Bone marrow (tissue), 2 donors: ENCODE results near the gene SLC7A6.
"Not testable (repeated sequence)": the region's sequence is repeated elsewhere in the genome, so short reads cannot be mapped to it uniquely, and the experiment has no call there.

ENCODE experiments used
- DNase-seq, 2 donors: peaks; one replicate each; lab custom pipeline; 2025; lab: John Stamatoyannopoulos, UW

Gene SLC7A6

GRCh38 chr16:68283801-68284598, 19.7 kb downstream of the SLC7A6 start:
- no peak for DNase-seq

GRCh38 chr16:68284847-68285246, 20.5 kb downstream of the SLC7A6 start:
- DNase-seq: peak in 1 of 2 donors; percentile 73

- no peak for DNase-seq
Observed at GRCh38 chr16:68285683-68286082, 21.4 kb downstream of the SLC7A6 start.

DNA sequence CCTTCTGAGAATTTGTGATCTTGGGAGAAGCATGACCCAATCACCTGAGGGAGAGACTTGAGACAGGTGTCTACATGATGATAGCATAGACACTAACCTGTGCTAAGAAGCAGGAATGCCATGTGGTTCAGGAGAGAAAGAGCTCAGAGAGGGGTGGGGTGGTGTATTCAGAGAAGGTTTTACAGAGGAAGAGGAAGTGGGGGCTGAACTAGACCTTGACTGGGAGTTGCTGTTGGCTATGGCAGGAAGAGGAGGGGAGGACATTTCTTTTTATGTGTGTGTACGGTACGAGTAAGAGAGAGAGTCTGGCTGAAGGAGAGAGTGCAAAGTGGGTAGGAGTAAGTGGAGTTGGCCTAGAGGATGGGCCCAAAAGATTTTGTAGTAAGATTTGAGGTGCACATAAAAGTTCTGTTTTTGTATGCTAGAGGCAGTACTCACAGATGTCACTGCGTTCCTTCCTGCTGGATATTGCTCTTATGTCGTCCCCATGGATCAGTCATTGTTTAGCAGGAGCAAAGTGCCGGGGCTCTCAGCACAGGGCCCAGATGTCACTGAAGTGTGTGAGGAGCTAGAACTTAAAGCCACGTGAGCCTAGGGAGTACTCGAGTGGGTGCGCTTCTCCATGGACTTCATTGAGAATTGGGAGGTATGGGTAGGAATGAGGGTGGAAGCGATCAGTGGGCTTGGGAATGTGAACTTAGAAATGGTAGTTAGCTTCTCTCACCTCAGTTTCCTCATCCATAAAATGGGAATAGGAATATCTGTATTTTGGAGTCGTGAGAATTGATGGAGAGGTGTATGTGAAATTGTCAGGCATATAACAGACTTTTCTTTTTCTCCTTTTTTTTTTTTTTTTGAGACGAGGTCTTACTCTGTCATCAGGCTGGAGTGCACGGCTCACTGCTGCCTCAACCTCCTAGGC, 22.1 kb downstream of the SLC7A6 start:
- peak in 1 of 2 donors; percentile 78 for DNase-seq

DNA sequence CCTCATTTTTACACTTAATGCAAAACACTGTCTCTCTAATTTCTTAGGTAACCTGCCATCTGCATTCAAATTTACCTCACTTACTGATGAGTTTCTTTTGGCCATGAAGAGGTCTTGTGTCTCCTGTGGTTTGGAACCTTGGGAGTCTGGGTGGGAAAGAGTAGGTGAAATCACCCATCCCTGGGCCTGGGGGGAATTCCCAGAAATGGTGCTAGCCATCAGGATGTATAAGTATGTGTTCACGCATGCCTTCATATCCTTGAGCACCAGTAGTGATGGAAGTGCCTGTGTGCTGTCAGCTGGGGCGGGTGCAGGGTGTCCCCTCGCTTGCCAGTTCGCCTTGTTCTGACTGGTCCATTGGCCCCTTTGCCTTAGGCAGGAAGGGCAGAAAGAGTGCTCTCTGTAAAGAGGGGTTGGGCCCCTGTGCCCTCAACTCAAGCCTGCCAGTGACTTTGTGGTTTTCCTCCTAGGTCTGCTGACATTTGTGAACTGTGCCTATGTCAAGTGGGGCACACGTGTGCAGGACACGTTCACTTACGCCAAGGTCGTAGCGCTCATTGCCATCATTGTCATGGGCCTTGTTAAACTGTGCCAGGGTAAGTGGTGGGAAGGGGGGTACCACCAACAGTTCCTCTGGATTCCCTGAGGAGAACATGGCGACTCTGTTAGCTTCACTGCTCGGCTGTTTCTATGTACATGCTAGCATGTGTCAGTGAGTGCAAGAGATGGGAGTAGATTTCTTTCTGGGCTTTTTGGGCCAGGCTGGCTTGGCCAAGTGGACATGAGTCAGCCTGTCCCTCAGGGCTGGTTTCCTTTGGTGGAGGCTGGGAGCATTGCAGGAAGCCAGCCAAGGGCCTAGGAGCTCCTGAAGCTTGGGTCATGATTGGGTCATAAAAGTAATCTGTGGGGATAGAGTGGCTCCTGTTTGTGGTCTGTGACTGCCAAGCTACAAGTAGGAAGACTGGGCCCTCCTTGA, 23.2 kb downstream of the SLC7A6 start:
- DNase-seq: no peak

DNA sequence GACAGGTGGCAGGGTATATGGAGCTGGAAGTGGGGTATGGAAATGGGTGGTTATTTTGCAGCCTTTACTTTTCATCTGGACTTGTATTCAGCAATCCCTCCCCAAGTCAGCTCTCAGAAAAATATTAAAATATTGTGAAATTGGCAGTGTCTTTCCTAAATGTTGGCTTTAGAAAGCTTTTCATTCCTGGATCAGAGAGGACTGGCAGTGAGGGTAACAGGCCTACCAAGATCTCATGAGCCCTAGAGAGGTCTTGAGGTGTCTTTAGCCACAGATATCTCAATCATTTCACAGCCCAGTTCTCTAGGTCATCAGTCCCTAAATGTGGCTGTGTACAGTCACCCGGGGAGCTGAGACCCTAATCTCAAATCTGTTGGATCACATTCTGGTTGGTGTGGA, 23.9 kb downstream of the SLC7A6 start:
- DNase-seq: no peak

DNA sequence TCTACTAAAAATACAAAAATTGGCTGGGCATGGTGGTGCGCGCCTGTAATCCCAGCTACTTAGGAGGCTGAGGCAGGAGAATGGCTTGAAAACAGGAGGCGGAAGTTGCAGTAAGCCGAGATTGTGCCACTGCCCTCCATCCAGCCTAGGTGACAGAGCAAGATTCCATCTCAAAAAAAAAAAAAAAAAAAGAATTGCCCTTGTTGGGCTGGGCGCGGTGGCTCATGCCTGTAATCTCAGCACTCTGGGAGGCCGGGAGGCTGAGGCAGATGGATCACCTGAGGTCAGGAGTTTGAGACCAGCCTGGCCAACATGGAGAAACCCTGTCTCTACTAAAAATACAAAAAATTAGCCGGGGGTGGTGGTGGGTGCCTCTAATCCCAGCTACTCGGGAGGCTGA, 24.5 kb downstream of the SLC7A6 start:
- not testable (repeated sequence) for DNase-seq

GRCh38 chr16:68289202-68289601, 24.9 kb downstream of the SLC7A6 start:
- no peak for DNase-seq

DNA sequence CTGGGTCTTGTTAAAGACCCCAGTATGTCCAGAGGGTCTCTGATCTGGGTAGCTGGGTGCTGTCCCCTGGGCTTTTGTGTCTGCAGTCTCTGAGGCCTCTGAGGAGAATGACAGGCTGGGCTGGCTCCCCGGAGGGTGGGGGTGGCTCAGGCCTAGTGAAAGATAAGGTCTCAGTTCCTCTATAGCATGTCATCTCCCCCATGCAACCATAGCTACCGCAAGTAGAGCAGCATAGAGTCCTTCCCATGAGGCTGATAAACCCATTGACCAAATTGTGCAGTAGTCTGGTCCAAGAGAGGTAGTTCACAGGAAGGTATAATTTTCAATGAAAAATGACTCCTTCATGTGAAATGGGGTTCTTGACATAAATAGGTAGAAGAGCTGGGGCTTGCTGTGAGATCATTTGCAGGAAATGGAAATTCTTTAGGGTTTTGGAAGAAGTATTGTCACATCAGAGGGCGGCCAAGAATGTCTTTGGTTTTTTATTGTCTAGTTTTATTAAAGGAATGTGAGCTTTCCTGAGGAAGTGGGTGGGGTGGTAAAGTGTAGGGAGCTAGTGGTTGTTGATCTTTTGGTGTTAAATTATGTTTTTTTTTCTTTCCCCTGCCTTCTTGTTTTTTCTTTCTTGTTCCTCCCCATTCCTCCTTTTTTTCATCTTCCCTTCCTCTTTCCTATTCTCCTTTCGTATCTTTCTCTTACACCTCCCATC, 25.4 kb downstream of the SLC7A6 start:
- peak in 1 of 2 donors; percentile 23 for DNase-seq

DNA sequence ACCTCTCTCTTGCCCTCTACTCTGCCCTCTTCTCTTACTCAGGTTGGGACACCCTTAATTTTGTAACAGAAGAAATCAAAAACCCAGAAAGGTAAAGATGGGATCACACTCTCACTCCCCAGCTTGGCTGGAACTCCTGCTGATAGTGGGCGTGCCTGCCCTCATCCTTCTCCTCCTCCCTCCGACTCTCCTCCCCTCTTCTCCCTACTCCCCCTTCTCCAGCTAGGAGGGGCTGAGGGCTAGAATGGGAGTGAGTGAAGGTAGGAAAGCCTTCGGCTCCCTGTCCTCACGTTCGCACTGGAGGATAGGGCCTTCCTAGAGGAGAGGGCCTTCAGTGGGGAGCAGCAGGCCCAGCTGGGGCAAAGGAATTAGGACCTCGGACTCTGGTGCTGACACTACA, 26.1 kb downstream of the SLC7A6 start:
- no peak for DNase-seq

GRCh38 chr16:68291227-68291626, 26.9 kb downstream of the SLC7A6 start:
- DNase-seq: no peak

DNA sequence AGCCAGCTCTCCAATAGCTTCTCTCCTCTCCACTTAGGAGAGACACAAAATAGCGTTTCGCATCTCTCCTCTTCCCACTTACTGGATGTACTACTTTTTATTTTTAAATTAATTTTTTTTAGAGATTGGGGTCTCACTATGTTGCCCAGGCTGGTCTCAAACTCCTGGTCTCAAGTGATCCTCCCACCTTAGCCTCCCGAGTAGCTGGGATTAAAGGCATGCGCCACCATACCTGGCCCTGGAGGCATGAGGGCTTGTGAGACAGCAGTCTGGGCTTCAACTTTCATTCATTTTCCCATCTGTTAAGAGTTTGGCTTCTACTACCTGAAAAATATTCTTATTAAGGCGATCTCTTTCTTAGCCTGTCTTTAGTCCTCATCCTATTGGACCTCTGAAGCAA, 28.1 kb downstream of the SLC7A6 start:
- no peak for DNase-seq

- no peak for DNase-seq
Observed at GRCh38 chr16:68296291-68296690, 32.0 kb downstream of the SLC7A6 start.

DNA sequence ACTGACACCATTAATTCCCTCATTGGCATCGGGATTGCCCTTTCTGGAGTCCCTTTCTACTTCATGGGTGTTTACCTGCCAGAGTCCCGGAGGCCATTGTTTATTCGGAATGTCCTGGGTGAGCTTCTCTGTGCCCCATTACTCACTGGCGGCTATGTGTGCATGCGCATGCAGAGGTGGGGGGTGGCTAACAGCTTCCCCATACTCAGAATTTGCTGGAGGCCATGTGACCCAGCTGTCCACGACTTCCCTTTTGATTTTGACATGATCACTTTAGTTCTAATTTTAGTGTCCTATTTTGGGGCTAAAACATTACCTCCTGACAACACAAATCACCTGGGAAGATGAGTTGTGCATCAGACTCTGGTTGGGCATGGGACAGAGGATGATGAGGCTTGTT, 32.4 kb downstream of the SLC7A6 start:
- DNase-seq: no peak

GRCh38 chr16:68297908-68298307, 33.6 kb downstream of the SLC7A6 start:
- no peak for DNase-seq

DNA sequence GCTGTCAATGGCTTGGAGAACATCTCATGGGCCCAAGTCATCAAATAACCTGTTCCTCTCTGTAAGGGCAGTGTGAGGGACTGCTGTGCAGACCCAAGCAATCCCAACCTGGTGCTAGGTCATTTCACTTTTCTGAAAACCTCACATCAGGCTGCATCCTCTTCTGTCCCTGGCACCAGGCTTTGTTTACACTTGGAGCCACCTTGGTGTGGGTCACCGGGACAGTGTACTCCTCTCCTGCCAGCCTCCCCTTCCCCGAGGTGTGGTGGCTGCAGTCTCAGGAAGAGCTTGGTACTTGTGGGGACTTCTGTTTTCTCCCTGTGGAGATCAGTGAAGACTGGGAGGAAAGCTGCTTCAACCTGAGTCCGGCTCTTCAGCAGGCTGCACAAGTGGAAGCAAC, 34.0 kb downstream of the SLC7A6 start:
- DNase-seq: no peak

DNA sequence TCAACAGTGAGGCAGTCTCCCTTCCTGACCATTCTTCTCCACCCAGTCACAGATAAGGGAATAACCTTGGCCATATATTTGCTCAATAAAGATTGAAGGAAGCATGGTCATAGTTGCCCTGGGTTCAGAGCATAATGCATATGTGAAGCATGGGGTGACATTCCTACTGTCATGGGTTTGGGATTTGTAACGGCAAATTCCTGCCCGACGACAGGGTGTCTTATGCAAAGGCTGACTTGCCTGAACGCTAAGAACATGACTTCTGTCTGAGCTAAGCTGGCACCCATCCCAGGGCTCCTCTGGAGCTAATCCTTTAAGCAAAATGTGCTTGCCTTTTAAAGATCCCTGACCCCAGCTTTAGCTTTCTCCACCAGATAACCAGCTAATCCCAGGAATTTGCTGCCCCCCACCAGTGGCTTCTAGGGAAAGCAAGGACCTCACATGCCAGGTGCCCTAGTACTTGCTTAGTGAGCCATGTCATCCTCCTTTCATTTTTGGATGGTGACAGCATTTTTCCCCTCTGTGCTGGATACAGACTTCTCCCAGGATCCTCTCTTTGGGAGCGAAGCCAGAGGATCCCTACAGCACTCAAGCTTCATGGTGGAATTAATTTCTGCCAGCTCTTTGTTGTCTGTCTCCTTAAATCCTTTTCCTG, 34.7 kb downstream of the SLC7A6 start:
- DNase-seq: no peak

DNA sequence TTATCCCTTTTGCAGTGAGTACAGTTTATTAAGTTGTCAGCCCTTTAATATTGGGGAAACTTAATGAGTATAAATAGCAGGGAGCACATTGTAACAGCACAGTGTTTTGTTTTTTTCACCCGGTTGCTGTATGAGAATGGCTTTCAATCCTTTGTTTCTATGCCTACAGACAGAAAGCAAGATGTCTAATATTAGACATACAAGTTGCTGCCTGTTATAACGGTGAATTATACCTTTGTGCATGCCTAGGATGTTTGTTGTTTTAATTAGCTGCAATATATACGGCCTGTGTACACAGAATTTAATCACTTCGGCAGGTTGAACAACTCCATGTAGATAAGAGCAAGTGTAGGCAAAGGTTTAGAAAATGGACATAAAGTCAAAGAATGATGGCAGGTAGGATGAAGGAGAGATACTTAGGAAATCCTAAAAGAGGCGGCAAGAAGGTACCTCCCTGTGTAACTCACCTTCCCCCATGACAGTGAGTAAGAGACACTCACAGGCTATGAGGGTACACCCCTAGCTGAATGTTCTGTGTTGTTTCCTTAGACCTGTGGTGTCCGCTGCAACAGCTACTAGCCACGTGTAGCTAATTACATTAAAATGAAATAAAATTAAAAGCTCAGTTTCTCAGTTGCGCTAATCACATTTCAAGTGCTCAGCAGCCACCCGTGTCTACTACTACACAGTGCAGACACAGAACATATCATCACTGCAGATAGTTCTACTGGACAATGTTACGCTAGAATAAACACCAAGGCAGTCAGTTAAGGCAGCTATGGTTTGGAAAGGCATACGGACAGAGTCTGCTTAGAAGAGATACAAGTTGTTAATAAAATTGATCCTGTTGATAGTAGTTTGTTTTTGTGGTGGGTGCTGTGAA, 35.5 kb downstream of the SLC7A6 start:
- DNase-seq: no peak

- no peak for DNase-seq
Observed at GRCh38 chr16:68300734-68301459, 36.6 kb downstream of the SLC7A6 start.
